PC-3 (cell line): ENCODE results near the gene MRC1.

ENCODE experiments used
- EZH2 ChIP-seq: fragments of 300-600 bp; sonication (generic); IDR thresholded peaks from one replicate; pipeline ENCODE4 v1.6.1; 2017; ENCODE audit warnings: antibody characterized with exemption, mild to moderate bottlenecking, low read length; ENCODE audit not compliant: unreplicated experiment
- EZH2phosphoT487 ChIP-seq: fragments of 300-600 bp; sonication (generic); IDR thresholded peaks from 2 replicates; pipeline ENCODE4 v1.6.1; 2018; ENCODE audit warnings: mild to moderate bottlenecking, antibody characterized with exemption, low read length, borderline replicate concordance
- TF ChIP-seq, protein P1 (sequence below): fragments of 300-600 bp; sonication (generic); conservative IDR thresholded peaks from 2 replicates; pipeline ENCODE4 v1.5.1; 2017; ENCODE audit warnings: antibody characterized with exemption, low read depth, mild to moderate bottlenecking, low read length

DNA sequence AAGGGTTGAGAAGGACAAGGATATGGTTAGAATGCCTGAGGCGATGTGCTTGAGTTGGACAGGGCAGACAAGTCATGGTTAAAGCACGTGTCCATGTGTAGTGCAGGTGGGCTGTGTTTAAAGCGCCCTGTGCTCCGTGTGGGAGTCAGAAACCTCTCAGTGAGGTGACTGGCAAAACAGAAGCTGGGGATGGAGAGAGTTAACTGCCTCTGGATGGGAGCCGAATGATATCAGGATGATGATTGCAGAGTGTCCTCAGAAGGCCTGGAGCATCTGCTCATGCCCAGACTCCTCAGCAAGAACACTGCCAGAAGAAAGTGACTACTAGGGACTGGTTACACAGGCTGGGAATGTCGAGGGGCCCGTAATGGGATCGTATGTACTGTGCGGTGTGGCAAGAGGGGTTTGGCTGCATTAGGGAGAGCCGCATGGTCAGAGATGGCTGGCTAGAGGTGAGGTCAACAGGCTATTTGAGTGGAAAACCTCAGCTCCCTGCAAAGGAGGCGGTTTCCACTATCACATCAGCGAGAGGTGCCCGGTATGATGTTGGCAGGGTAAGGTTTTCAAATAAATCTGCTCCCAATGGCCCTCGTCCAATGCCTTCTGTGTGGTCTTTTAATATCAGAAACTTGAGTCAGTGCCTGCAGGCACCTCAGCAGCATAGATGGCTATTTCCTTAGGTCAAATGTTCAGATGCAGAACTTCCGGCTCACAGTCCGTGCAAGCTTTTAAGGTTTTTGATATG is 26.1 kb upstream of the MRC1 start:
- TF ChIP-seq EZH2 (no peak), EZH2phosphoT487 (no peak)
- TF ChIP-seq, protein P1, sequence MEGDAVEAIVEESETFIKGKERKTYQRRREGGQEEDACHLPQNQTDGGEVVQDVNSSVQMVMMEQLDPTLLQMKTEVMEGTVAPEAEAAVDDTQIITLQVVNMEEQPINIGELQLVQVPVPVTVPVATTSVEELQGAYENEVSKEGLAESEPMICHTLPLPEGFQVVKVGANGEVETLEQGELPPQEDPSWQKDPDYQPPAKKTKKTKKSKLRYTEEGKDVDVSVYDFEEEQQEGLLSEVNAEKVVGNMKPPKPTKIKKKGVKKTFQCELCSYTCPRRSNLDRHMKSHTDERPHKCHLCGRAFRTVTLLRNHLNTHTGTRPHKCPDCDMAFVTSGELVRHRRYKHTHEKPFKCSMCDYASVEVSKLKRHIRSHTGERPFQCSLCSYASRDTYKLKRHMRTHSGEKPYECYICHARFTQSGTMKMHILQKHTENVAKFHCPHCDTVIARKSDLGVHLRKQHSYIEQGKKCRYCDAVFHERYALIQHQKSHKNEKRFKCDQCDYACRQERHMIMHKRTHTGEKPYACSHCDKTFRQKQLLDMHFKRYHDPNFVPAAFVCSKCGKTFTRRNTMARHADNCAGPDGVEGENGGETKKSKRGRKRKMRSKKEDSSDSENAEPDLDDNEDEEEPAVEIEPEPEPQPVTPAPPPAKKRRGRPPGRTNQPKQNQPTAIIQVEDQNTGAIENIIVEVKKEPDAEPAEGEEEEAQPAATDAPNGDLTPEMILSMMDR = no peak
